H9 (cell line): ENCODE results near the gene COL4A1. TPM values are rescaled to one million over a fixed set of nuclear protein-coding genes. Genes with fewer than 3 reads are reported as not detected.

Source experiments
- DNase-seq: peaks from one replicate; pipeline ENCODE4 v3.0.0-alpha.2; 2017
- H2AFZ ChIP-seq: one replicate; pipeline ENCODE4 v1.6.1; 2013; ENCODE audit warnings: mild to moderate bottlenecking, low read length, control low read depth, moderate library complexity
- H2AK5ac ChIP-seq: 2 replicates; pipeline ENCODE4 v1.6.1; 2013; ENCODE audit warnings: low read length, control low read depth, mixed read lengths; ENCODE audit not compliant: insufficient read length
- H2BK120ac ChIP-seq: one replicate; pipeline ENCODE4 v1.6.1; 2013; ENCODE audit warnings: low read depth, mild to moderate bottlenecking, low read length, control low read depth, inconsistent platforms; ENCODE audit not compliant: poor library complexity, severe bottlenecking
- H2BK12ac ChIP-seq: 2 replicates; pipeline ENCODE4 v1.6.1; 2013; ENCODE audit warnings: low read length, control low read depth, mixed read lengths, low read depth; ENCODE audit not compliant: insufficient read length
- H2BK15ac ChIP-seq: 2 replicates; pipeline ENCODE4 v1.6.1; 2013; ENCODE audit warnings: low read depth, low read length, control low read depth
- H2BK20ac ChIP-seq: one replicate; pipeline ENCODE4 v1.6.1; 2013; ENCODE audit warnings: low read depth, mild to moderate bottlenecking, low read length, control low read depth, inconsistent platforms; ENCODE audit not compliant: poor library complexity, severe bottlenecking
- H2BK5ac ChIP-seq: 2 replicates; pipeline ENCODE4 v1.6.1; 2013; ENCODE audit warnings: low read length, control low read depth, mixed read lengths; ENCODE audit not compliant: insufficient read length
- H3K14ac ChIP-seq: 2 replicates; pipeline ENCODE4 v1.6.1; 2013; ENCODE audit warnings: low read length, control low read depth; ENCODE audit not compliant: insufficient read depth
- H3K18ac ChIP-seq: 2 replicates; pipeline ENCODE4 v1.6.1; 2013; ENCODE audit warnings: low read depth, mild to moderate bottlenecking, mixed read lengths, low read length, control low read depth; ENCODE audit not compliant: insufficient read length
- H3K23ac ChIP-seq: 2 replicates; pipeline ENCODE4 v1.6.1; 2013; ENCODE audit warnings: low read length, control low read depth, mixed read lengths, low read depth; ENCODE audit not compliant: insufficient read length
- H3K23me2 ChIP-seq: 2 replicates; pipeline ENCODE4 v1.6.1; 2013; ENCODE audit warnings: low read depth, mild to moderate bottlenecking, mixed read lengths, low read length, control low read depth; ENCODE audit not compliant: insufficient read length, poor library complexity, severe bottlenecking
- H3K27ac ChIP-seq: 2 replicates; pipeline ENCODE4 v1.5.1; 2013; ENCODE audit warnings: low read length, control low read depth, mixed read lengths, low read depth; ENCODE audit not compliant: insufficient read length
- H3K27me3 ChIP-seq: 2 replicates; pipeline ENCODE4 v1.6.1; 2013; ENCODE audit warnings: low read length, control low read depth, inconsistent platforms; ENCODE audit not compliant: insufficient read depth
- H3K4ac ChIP-seq: 2 replicates; pipeline ENCODE4 v1.6.1; 2013; ENCODE audit warnings: low read depth, mild to moderate bottlenecking, control low read depth, inconsistent platforms, low read length, moderate library complexity
- H3K4me1 ChIP-seq: 2 replicates; pipeline ENCODE4 v1.6.1; 2013; ENCODE audit warnings: low read length, control low read depth, inconsistent platforms; ENCODE audit not compliant: insufficient read depth
- H3K4me2 ChIP-seq: 2 replicates; pipeline ENCODE4 v1.6.1; 2013; ENCODE audit warnings: low read length, control low read depth, mixed read lengths; ENCODE audit not compliant: insufficient read length, insufficient read depth
- H3K56ac ChIP-seq: 2 replicates; pipeline ENCODE4 v1.6.1; 2013; ENCODE audit warnings: low read depth, mild to moderate bottlenecking, mixed read lengths, low read length, control low read depth; ENCODE audit not compliant: insufficient read length
- H3K79me1 ChIP-seq: 2 replicates; pipeline ENCODE4 v1.6.1; 2013; ENCODE audit warnings: low read depth, mild to moderate bottlenecking, moderate library complexity, low read length, control low read depth, inconsistent platforms; ENCODE audit not compliant: insufficient read depth, poor library complexity, severe bottlenecking
- H3K79me2 ChIP-seq: 2 replicates; pipeline ENCODE4 v1.6.1; 2013; ENCODE audit warnings: low read length, control low read depth, inconsistent platforms; ENCODE audit not compliant: insufficient read depth
- H3K9ac ChIP-seq: 2 replicates; pipeline ENCODE4 v1.6.1; 2013; ENCODE audit warnings: low read length, control low read depth, mixed read lengths; ENCODE audit not compliant: insufficient read length; ENCODE audit errors: extremely low read depth
- H3K9me3 ChIP-seq: one replicate; pipeline ENCODE4 v1.6.1; 2013; ENCODE audit warnings: low read depth, low read length, inconsistent platforms; ENCODE audit not compliant: control insufficient read depth
- H3T11ph ChIP-seq: one replicate; pipeline ENCODE4 v1.6.1; 2013; ENCODE audit warnings: mild to moderate bottlenecking, low read length, control low read depth, inconsistent platforms
- H4K20me1 ChIP-seq: one replicate; pipeline ENCODE4 v1.6.1; 2013; ENCODE audit not compliant: control insufficient read depth, insufficient read length, insufficient read depth
- H4K5ac ChIP-seq: 2 replicates; pipeline ENCODE4 v1.6.1; 2013; ENCODE audit warnings: low read depth, mild to moderate bottlenecking, mixed read lengths, low read length, control low read depth; ENCODE audit not compliant: insufficient read length
- H4K8ac ChIP-seq: replicated peaks from 2 replicates; pipeline ENCODE4 v1.6.1; 2013; ENCODE audit warnings: low read length, control low read depth, mixed read lengths, low read depth; ENCODE audit not compliant: insufficient read length
- H4K91ac ChIP-seq: 2 replicates; pipeline ENCODE4 v1.6.1; 2013; ENCODE audit warnings: low read depth, mild to moderate bottlenecking, moderate library complexity, mixed read lengths, low read length, control low read depth; ENCODE audit not compliant: insufficient read length
- H3K27ac Mint-ChIP-seq, 3 experiments: 2 replicates in 2 of 3; 3 replicates in 1 of 3; pipeline ENCODE4 v1.8.0; 2020 to 2021; ENCODE audit warnings: mixed read lengths in 3 of 3, mild to moderate bottlenecking in 1 of 3, moderate library complexity in 1 of 3
- H3K27me3 Mint-ChIP-seq: 2 replicates; pipeline ENCODE4 v1.8.0; 2021; ENCODE audit warnings: low read depth, mild to moderate bottlenecking, moderate library complexity, mixed read lengths
- H3K36me3 Mint-ChIP-seq, 3 experiments: 2 replicates in 2 of 3; 3 replicates in 1 of 3; pipeline ENCODE4 v1.8.0; 2020 to 2021; ENCODE audit warnings: low read depth in 3 of 3, mixed read lengths in 3 of 3; ENCODE audit not compliant: insufficient read depth in 1 of 3
- H3K4me1 Mint-ChIP-seq, 2 experiments: 2 replicates each; pipeline ENCODE4 v1.8.0; 2020; ENCODE audit warnings: mixed read lengths in 2 of 2
- H3K4me3 Mint-ChIP-seq, 2 experiments: 2 replicates in 1 of 2; 3 replicates in 1 of 2; pipeline ENCODE4 v1.8.0; 2020 to 2021; ENCODE audit warnings: mild to moderate bottlenecking in 2 of 2, mixed read lengths in 2 of 2, moderate library complexity in 1 of 2
- H3K9me3 Mint-ChIP-seq, 2 experiments: 2 replicates in 1 of 2; 3 replicates in 1 of 2; pipeline ENCODE4 v1.8.0; 2020; ENCODE audit warnings: mild to moderate bottlenecking in 2 of 2, mixed read lengths in 2 of 2, moderate library complexity in 1 of 2
- CTCF ChIP-seq: fragments of 200-600 bp; sonication (generic); conservative IDR thresholded peaks from 3 replicates; pipeline ENCODE4 v1.8.0; 2021; ENCODE audit warnings: antibody characterized with exemption, mild to moderate bottlenecking
- WGBS: extraction: QIAGEN DNeasy Blood & Tissue Kit; methylation state at CpG from one replicate; pipeline ENCODE4 v1.1.7; 2013; ENCODE audit warnings: missing lambda C conversion rate, low lambda C conversion rate, mixed read lengths; ENCODE audit not compliant: insufficient read length; ENCODE audit errors: extremely low coverage; 5-methylcytosine and 5-hydroxymethylcytosine counted together
- total RNA-seq: library from RNA; stranded (reverse); gene quantifications from 2 replicates; pipeline ENCODE4 v1.2.1, GENCODE V29; 2021

Gene COL4A1
- total RNA-seq, 1 experiment from 2014 or later, result 73.1 TPM

GRCh38 chr13:110317496-110318195 lies 10.7 kb upstream of the COL4A1 start:
- Mint-ChIP-seq H3K4me3 (no peak overlapping the region), H3K27ac (no peak overlapping the region), H3K9me3 (peaks cover 0 to 4% of the 10 kb centered on the region in 2 experiments; a peak in 3 of 5 replicates), H3K4me1 (peaks cover 15 to 24% of the 10 kb centered on the region in 2 experiments), H3K36me3 (peaks cover 13 to 20% (median 18%) of the 10 kb centered on the region in 3 experiments), H3K27me3 (no peaks in the 10 kb centered on the region)
- H3K18ac ChIP-seq, result no peak overlapping the region
- H4K91ac ChIP-seq, result no peak overlapping the region
- no peak overlapping the region for H2BK15ac ChIP-seq
- H2BK120ac ChIP-seq, result no peak overlapping the region
- H3K23me2 ChIP-seq, result no peaks in the 10 kb centered on the region
- H3K27me3 ChIP-seq, result no peaks in the 10 kb centered on the region
- no peaks in the 10 kb centered on the region for H4K20me1 ChIP-seq
- peaks cover 3% of the 10 kb centered on the region; the same call in 1 of the 2 replicates for H3K4me1 ChIP-seq
- no peak overlapping the region for H3K27ac ChIP-seq
- H3K23ac ChIP-seq, result no peak overlapping the region
- H3K79me2 ChIP-seq, result peaks cover 4% of the 10 kb centered on the region; the same call in 1 of the 2 replicates
- H3K56ac ChIP-seq, result no peak overlapping the region
- H3K9ac ChIP-seq, result no peak overlapping the region
- no peak overlapping the region for H3K4ac ChIP-seq
- H2BK12ac ChIP-seq, result no peak overlapping the region
- H2BK5ac ChIP-seq, result no peak overlapping the region
- no peak overlapping the region for H2AFZ ChIP-seq
- WGBS, result no CpG with 5 or more reads among the region's 13 CpGs
- no peak overlapping the region for H3K14ac ChIP-seq
- no peak overlapping the region for H3T11ph ChIP-seq
- H3K79me1 ChIP-seq, result no peaks in the 10 kb centered on the region
- peak; percentile 13 for DNase-seq
- H2BK20ac ChIP-seq, result no peak overlapping the region
- no peak overlapping the region for H4K8ac ChIP-seq
- H3K4me2 ChIP-seq, result no peak overlapping the region
- no peak overlapping the region for H2AK5ac ChIP-seq
- H4K5ac ChIP-seq, result no peak overlapping the region
- no peaks in the 10 kb centered on the region for H3K9me3 ChIP-seq
- TF ChIP-seq CTCF, result no peak
